DND-41 (cell line): ENCODE results near the gene SRSF10.

Source experiments
- ATAC-seq: fragments of 200-7000 bp; cut with Tn5 transposase; 3 replicates; pipeline ENCODE4 v1.9.1; 2021; ENCODE audit warnings: low read depth; ENCODE audit not compliant: insufficient read depth
- DNase-seq: peaks from one replicate; pipeline ENCODE4 v3.0.0-alpha.2; 2020
- H2AFZ ChIP-seq: 2 replicates; pipeline ENCODE4 v1.6.0; 2012; ENCODE audit warnings: low read depth, low read length
- H3K27ac ChIP-seq: 2 replicates; pipeline ENCODE4 v1.5.1; 2012; ENCODE audit warnings: low read length, inconsistent platforms
- H3K27me3 ChIP-seq: fragments of 200-600 bp; sonication (generic); 2 replicates; pipeline ENCODE4 v1.6.0; 2012; ENCODE audit warnings: low read length, mild to moderate bottlenecking, inconsistent platforms; ENCODE audit not compliant: insufficient read depth, poor library complexity
- H3K36me3 ChIP-seq: 2 replicates; pipeline ENCODE4 v1.5.1; 2012; ENCODE audit warnings: low read length, inconsistent platforms; ENCODE audit not compliant: insufficient read depth
- H3K4me1 ChIP-seq: 2 replicates; pipeline ENCODE4 v1.5.1; 2012; ENCODE audit warnings: mild to moderate bottlenecking, low read length; ENCODE audit not compliant: insufficient read depth
- H3K4me2 ChIP-seq: 2 replicates; pipeline ENCODE4 v1.6.0; 2012; ENCODE audit warnings: mild to moderate bottlenecking, moderate library complexity, low read length, inconsistent platforms; ENCODE audit not compliant: insufficient read depth
- H3K4me3 ChIP-seq, 2 experiments: fragments of 200-600 bp in 1 of 2; shearing (Covaris generic) in 1 of 2; 2 replicates each; pipeline ENCODE4 v1.5.1; 2012 to 2016; ENCODE audit warnings: inconsistent platforms in 2 of 2, low read length in 2 of 2, mild to moderate bottlenecking in 2 of 2, low read depth in 1 of 2, moderate library complexity in 1 of 2
- H3K79me2 ChIP-seq: 2 replicates; pipeline ENCODE4 v1.6.0; 2012; ENCODE audit warnings: low read length, inconsistent platforms; ENCODE audit not compliant: insufficient read depth
- H3K9ac ChIP-seq: 2 replicates; pipeline ENCODE4 v1.6.0; 2012; ENCODE audit warnings: low read depth, mild to moderate bottlenecking, inconsistent platforms, low read length, moderate library complexity
- H3K9me3 ChIP-seq: 2 replicates; pipeline ENCODE4 v1.5.1; 2012; ENCODE audit warnings: low read length, moderate library complexity, mild to moderate bottlenecking, inconsistent platforms; ENCODE audit not compliant: insufficient read depth, severe bottlenecking
- H4K20me1 ChIP-seq: 2 replicates; pipeline ENCODE4 v1.6.0; 2012; ENCODE audit warnings: low read length; ENCODE audit not compliant: insufficient read depth
- EZH2 ChIP-seq: IDR thresholded peaks from 3 replicates; pipeline ENCODE4 v1.6.1; 2012; ENCODE audit warnings: borderline replicate concordance, low read depth, mild to moderate bottlenecking, moderate library complexity, low read length, inconsistent platforms; ENCODE audit not compliant: severe bottlenecking
- TF ChIP-seq, protein P1 (sequence below): IDR thresholded peaks from 2 replicates; pipeline ENCODE4 v1.5.1; 2012; ENCODE audit warnings: borderline replicate concordance, low read length, moderate library complexity, mild to moderate bottlenecking; ENCODE audit not compliant: poor library complexity, severe bottlenecking; ENCODE audit errors: extremely low read depth

Gene SRSF10

GRCh38 chr1:24007079-24007478, 27.0 kb upstream of the SRSF10 start:
- H3K4me1 ChIP-seq, result no peaks in the 10 kb centered on the region
- no peaks in the 10 kb centered on the region for H3K79me2 ChIP-seq
- H3K27ac ChIP-seq, result no peak overlapping the region
- no peak overlapping the region for H3K4me3 ChIP-seq
- H3K36me3 ChIP-seq, result no peaks in the 10 kb centered on the region
- ATAC-seq (no peak), DNase-seq (no peak)
- H2AFZ ChIP-seq, result no peak overlapping the region
- TF ChIP-seq, protein P1, sequence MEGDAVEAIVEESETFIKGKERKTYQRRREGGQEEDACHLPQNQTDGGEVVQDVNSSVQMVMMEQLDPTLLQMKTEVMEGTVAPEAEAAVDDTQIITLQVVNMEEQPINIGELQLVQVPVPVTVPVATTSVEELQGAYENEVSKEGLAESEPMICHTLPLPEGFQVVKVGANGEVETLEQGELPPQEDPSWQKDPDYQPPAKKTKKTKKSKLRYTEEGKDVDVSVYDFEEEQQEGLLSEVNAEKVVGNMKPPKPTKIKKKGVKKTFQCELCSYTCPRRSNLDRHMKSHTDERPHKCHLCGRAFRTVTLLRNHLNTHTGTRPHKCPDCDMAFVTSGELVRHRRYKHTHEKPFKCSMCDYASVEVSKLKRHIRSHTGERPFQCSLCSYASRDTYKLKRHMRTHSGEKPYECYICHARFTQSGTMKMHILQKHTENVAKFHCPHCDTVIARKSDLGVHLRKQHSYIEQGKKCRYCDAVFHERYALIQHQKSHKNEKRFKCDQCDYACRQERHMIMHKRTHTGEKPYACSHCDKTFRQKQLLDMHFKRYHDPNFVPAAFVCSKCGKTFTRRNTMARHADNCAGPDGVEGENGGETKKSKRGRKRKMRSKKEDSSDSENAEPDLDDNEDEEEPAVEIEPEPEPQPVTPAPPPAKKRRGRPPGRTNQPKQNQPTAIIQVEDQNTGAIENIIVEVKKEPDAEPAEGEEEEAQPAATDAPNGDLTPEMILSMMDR, result no peak
- no peak for TF ChIP-seq EZH2
- H3K9ac ChIP-seq, result no peak overlapping the region
- no peak overlapping the region for H3K4me2 ChIP-seq
- H4K20me1 ChIP-seq, result no peaks in the 10 kb centered on the region
- H3K9me3 ChIP-seq, result no peaks in the 10 kb centered on the region
- no peaks in the 10 kb centered on the region for H3K27me3 ChIP-seq

- Histone ChIP-seq H3K9ac (no peak overlapping the region), H2AFZ (no peak overlapping the region), H3K9me3 (no peaks in the 10 kb centered on the region), H3K4me2 (no peak overlapping the region), H3K4me1 (no peaks in the 10 kb centered on the region), H3K27ac (no peak overlapping the region), H4K20me1 (no peaks in the 10 kb centered on the region), H3K36me3 (no peaks in the 10 kb centered on the region), H3K27me3 (peaks cover 2% of the 10 kb centered on the region), H3K79me2 (no peaks in the 10 kb centered on the region), H3K4me3 (no peak overlapping the region)
- ATAC-seq, result no peak
- no peak for TF ChIP-seq EZH2
- TF ChIP-seq, protein P1, result no peak
- no peak for DNase-seq
Observed at GRCh38 chr1:24005163-24005562, 25.0 kb upstream of the SRSF10 start.

DNA sequence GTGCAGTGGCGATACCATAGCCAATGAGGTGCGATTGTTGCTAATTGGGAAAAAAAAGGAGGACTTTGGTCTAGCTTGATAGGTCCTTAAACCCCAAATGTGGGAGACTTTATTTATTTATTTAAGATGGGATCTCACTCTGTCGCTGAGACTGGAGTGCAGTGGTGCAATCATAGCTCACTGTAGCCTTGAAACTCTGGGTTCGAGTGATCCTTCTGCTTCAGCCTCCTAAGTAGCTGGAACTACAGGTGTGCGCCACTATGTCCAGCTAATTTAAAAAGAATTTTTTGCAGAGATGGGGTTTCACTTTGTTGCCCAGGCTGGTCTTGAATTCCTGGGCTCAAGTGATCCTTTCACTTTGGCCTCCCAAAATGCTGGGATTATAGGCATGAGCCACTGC, 24.0 kb upstream of the SRSF10 start:
- Histone ChIP-seq H3K9ac (no peak overlapping the region), H3K36me3 (no peaks in the 10 kb centered on the region), H3K27me3 (peaks cover 2% of the 10 kb centered on the region), H2AFZ (no peak overlapping the region), H3K79me2 (no peaks in the 10 kb centered on the region), H3K4me1 (no peaks in the 10 kb centered on the region), H4K20me1 (no peaks in the 10 kb centered on the region), H3K27ac (no peak overlapping the region), H3K9me3 (no peaks in the 10 kb centered on the region), H3K4me3 (no peak overlapping the region), H3K4me2 (no peak overlapping the region)
- DNase-seq (no peak), ATAC-seq (no peak)
- no peak for TF ChIP-seq EZH2
- TF ChIP-seq, protein P1, result no peak
